ENCODE data around the gene CNOT4.

- TF ChIP-seq CTCF (conservative IDR thresholded peaks at IDR 0.05) (no peak), EZH2 (IDR thresholded peaks at IDR 0.05; ENCODE audit: low read depth) (no peak)
These were observed 139.2 kb downstream of the CNOT4 start for GRCh38 chr7:135370656-135371055.

Measured in PC-9 (cell line).